Esophagus squamous epithelium (tissue), 4 donors: ENCODE data around the gene AUTS2.
"Not testable (repeated sequence)": the region's sequence is repeated elsewhere in the genome, so short reads cannot be mapped to it uniquely, and the experiment has no call there.

Source experiments
- CTCF ChIP-seq, 6 experiments: fragments of 450-650 bp in 4 of 6; fragments of 200-600 bp in 2 of 6; sonication (generic) in 2 of 6; IDR thresholded peaks; one replicate each; pipeline ENCODE4 v1.5.1; 2016 to 2019; ENCODE audit warnings: antibody characterized with exemption in 6 of 6, mild to moderate bottlenecking in 4 of 6, moderate library complexity in 4 of 6
- POLR2A ChIP-seq, 4 donors: fragments of 450-650 bp; IDR thresholded peaks; one replicate each; pipeline ENCODE4 v1.6.1; 2017; ENCODE audit warnings: antibody characterized with exemption in 4 of 4, mild to moderate bottlenecking in 4 of 4, moderate library complexity in 3 of 4

DNA sequence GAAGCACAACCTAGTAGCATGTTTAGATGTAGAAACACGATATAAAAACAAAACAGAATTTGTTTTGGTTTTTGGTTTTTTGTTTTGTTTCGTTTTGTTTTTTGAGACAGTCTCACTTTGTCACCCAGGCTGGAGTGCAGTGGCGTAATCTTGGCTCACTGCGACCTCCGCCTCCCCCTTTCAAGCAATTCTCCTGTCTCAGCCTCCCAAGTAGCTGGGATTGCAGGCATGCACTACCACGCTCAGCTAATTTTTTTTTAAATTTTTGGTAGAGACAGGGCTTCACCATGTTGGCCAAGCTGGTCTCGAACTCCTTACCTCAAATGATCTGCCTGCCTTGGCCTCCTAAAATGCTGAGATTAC is 1050.2 kb downstream of the AUTS2 start:
- TF ChIP-seq CTCF, POLR2A (IDR thresholded peaks at IDR 0.05): not testable (repeated sequence)
